GM18951 (cell line): ENCODE measurements around the gene ATG10.
"Not testable (repeated sequence)": the region's sequence is repeated elsewhere in the genome, so short reads cannot be mapped to it uniquely, and the experiment has no call there.

Experiments
- POLR2A ChIP-seq: IDR thresholded peaks from 4 replicates; pipeline ENCODE4 v1.6.1; 2011; ENCODE audit warnings: mild to moderate bottlenecking; ENCODE audit not compliant: insufficient read length, insufficient read depth; ENCODE audit errors: extremely low read depth
- in situ Hi-C: fragments of 300-500 bp; cut with MboI; formaldehyde crosslinking; loops from one replicate; pipeline ENCODE4 v1.12.0; 2022; ENCODE audit warnings: low sequenced_read_pairs, mixed read lengths, inconsistent platforms; ENCODE audit not compliant: unreplicated experiment

The ATG10 gene

DNA sequence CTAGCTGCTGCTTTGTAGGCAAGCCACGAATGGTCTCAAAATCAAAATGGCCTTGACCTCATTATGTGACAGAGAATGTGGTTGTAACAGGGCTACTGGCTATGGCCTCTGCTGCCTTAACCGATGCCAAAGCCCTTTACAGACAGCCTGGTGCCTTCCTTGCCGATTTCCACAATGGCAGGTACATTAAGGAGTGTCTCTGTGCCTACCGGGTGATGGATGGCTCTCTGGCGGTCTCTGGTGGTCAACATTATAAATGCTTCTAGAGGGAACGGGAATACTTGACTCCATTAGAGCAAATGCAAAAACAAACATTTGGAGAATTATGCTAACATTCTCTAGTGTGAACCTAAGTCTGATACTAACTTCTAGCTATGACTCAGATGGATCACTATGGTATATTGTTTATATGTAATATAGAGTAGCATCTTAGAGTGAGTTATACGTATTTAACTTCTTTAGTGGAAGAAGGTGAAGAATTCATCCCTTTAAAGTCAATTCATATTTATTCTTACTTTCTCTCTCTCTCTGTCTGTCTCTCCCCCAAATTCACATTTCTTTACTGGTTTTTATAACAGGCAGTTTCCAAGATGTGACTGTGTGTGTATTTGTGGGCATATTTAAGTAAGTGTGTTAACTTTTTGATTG lies 253.8 kb downstream of the ATG10 start:
- no peak for TF ChIP-seq POLR2A

DNA sequence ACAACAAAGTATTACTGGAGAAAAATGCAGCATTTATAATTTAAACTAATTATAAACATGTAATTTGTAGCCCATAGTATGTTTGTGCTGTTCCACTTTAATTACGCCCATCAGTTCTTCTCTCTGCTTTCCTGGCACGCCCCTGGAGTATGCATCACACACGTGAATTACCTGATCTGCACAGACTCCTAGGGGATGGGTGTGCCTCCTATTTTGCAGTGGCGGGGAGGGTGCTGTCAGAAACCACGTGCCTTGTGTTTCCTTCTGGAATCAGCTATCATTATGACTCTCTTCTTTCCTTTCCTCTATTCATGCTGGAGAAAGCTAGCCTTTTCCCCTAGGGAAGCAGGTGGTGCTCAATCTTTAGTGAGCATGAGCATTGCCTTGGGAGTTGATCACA lies 263.1 kb downstream of the ATG10 start:
- TF ChIP-seq POLR2A = no peak
- in situ Hi-C loops = loop anchor here (25.0 kb wide), 1 partner anchor 723 kb away; no protein-coding TSS in a partner anchor

More for the DNA sequence above, 253.8 kb downstream of the ATG10 start:
- in situ Hi-C loops = loop anchor here (25.0 kb wide), 1 partner anchor 713 kb away; no protein-coding TSS in a partner anchor

DNA sequence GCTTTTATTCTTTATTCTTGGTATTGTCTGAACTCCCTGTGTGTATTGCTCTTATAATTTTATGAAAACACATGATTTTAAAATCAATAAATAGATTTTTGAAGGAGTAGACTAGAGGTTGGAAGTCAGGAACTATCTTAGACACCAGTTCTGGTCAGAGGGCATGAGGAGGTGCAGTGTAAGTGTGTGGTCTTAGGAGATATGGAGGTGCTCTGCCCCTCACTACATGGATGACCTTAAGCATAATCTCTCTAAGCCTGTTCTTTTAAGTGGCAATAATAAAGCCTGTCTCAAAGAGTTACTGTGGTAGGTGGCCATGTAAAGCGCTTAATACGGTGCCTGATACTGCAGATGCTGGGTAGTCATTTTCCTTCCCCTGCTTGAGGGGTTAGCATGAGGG lies 272.3 kb downstream of the ATG10 start:
- in situ Hi-C loops = loop anchor here (25.0 kb wide), 1 partner anchor 732 kb away; no protein-coding TSS in a partner anchor
- no peak for TF ChIP-seq POLR2A

- no peak for TF ChIP-seq POLR2A
- in situ Hi-C loops = loop anchor here (25.0 kb wide), 1 partner anchor 733 kb away; no protein-coding TSS in a partner anchor
These were observed 273.2 kb downstream of the ATG10 start for GRCh38 chr5:82244854-82245635.

DNA sequence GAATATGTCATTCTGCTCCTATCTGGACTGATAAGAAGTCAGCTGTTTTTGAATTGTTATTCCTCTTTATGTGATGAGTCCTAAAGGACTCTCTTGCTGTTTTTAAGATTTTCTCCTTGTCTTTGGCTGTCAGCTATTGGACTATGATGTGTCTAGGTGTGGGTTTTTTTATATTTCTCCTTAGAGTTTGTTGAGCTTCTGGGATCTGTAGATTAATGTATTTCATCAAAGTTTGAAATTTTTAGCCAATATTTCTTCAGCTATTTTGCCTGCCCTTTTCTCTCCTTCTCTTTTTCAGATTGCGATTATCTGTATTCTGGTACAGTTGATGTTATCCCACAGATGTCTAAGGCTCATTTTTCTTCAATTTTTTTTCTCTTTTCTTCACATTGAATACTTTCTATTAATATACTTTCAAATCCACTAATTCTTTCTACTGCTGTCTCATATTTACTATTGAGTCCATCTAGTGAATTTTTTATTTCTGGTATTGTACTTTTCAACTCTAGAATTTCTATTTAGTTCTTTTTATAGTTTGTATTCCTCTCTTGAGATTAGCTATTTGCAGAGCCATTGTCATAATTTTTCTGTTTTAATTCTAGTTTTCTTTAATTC lies 275.2 kb downstream of the ATG10 start:
- in situ Hi-C loops = loop anchor here (25.0 kb wide), 1 partner anchor 735 kb away; no protein-coding TSS in a partner anchor
- no peak for TF ChIP-seq POLR2A

GRCh38 chr5:82252744-82253143 lies 280.9 kb downstream of the ATG10 start:
- TF ChIP-seq POLR2A = no peak
- in situ Hi-C loops = no loop called here

DNA sequence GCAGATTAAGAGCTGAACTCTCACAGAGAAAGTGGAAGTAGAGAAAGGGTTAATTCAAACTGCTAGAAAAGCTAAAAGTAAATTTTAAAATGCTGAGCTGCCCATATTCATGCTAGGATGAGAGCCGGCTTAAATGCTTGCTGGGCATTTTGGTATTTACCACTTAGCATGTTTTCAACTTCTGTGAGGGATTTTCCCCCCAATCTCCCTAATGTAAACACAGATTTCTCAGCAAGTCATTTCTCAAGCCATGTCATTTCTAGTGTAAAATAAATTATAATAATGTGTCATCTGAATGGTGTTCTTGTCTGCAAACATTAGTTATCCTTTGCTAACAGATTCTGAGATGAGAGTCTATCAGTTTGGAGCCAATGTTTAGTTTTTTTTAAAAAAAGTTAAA lies 284.0 kb downstream of the ATG10 start:
- in situ Hi-C loops = no loop called here
- no peak for TF ChIP-seq POLR2A

DNA sequence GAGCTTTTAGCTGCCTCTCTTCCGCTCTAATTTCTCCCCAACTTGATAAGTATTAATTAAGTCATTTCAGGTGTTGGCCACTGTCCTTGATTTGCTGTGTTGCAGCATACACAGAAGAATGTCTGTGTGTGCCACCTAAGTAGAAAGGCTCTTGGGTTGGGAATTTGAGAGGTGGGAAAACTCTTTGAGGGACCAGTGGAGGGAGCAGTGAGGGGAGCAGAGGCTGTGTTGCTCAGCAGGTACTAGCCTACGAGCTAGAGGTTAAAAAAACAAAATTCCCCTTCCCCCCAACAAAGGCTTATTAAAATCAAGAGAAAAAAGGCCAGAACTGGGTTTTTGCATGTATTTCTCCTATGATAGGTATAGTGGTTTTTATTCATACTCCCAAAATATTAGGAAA lies 285.4 kb downstream of the ATG10 start:
- in situ Hi-C loops = no loop called here
- no peak for TF ChIP-seq POLR2A

GRCh38 chr5:82257729-82258128 lies 285.9 kb downstream of the ATG10 start:
- in situ Hi-C loops = no loop called here
- no peak for TF ChIP-seq POLR2A

DNA sequence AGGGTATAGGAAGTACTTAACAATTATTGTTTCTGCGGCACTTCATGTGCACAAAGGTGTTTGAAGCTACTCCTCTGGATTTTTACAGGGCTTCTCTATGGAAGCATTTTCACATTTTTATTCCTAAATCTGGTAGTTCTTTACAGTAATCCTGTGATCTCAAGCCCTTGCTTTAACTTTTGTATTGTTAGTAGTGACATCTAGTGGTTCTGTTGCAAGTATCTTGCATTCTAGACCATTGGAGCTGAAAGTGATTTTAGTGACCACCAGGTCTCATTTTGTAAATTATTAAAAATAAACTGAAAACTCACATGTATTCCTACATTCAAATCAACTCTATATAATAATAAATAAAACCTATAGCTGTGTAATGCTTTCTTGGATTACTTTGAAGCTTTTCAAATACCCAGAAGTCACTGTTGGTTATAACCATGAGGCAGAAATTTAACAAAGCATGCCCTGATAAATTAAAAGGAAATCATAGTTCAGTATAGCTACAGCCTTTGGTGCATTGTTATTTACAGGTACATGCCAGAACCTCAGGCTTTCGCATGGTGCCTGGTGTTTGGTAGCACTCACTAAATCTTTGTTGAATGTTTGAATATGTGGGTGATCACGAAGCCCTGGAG lies 287.5 kb downstream of the ATG10 start:
- in situ Hi-C loops = no loop called here
- no peak for TF ChIP-seq POLR2A

- in situ Hi-C loops = no loop called here
- no peak for TF ChIP-seq POLR2A
These were observed 293.2 kb downstream of the ATG10 start for GRCh38 chr5:82265047-82265446.

GRCh38 chr5:82267297-82267933 lies 295.6 kb downstream of the ATG10 start:
- in situ Hi-C loops = not testable (repeated sequence)

DNA sequence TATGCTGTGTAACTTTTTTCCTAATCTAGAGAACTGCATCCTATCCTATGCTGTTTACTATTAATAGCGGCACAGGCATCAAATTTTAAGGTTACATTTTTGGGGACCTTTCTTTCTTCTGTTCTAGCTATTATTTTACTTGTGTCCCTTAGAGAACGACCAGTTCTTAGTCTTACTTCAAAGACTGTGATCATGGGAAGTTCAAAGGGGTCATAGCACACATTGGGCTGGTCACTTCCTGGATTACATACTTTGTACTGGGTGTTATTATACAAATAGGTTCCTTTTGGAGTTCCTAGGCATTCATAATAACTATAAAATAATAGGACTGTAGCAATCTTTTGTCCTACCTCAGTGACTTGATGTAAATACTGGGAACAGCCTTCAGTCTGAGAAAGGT lies 297.5 kb downstream of the ATG10 start:
- in situ Hi-C loops = not testable (repeated sequence)
